Measurements from ENCODE around the gene VSNL1. TPM values are rescaled to one million over a fixed set of nuclear protein-coding genes. Genes with fewer than 3 reads are reported as not detected.

VSNL1 gene
- total RNA-seq, result 0.29 and 0.36 TPM in 2 replicates

DNA sequence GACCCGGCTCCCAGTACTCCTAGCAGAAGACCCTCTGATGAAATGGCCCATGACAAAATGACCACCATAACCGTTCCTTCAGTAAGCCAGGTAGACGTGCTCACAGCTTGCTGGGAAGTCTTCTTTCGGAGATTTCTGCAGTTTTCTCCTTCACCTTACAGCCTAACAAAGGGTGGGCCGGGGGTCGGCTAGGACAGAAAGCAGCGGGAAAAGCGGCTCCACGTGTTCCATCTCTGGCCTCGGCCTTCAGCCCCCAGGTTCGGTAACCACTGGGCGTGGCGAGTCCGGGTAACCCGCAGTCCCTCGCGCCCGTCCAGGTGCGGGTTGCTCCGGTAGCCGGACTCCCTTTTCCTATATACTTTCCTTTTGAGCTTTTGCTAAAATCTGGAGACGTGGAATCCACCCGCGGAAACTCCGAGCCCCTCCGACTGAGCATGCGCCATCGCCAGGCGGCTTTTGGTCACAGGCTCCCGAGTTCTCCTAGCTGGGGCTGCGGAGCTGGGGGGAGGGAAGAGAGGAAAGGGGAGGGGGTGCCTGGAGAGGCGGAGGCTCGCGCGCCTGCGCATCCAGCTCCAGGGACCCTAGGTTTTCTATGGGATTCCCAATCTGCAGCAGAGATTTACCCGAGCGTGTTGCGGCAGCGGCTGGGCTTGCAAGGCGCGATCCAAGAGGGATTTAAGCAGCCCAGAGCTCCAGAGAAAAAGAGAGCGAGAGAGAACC is at the start of gene VSNL1:
VSNL1 (plus strand) TSS at position 604 of the 720 bp plus-strand sequence. CDS start 51,379 bp downstream, outside the sequence.
- Histone ChIP-seq H2AFZ (ENCODE audit: low read length) (peak within 1 kb of the TSS; percentile 70), H3K4me1 (ENCODE audit: insufficient read depth, low read length) (peaks cover 5% of the 10 kb centered on the region), H4K20me1 (ENCODE audit: insufficient read depth, low read length) (no peaks in the 10 kb centered on the region), H3K4me3 (ENCODE audit: insufficient read depth, low read length) (peak within 1 kb of the TSS; percentile 67), H3K79me2 (ENCODE audit: insufficient read depth, low read length) (no peaks in the 10 kb centered on the region), H3K27me3 (ENCODE audit: insufficient read depth, low read length) (peaks cover 55% of the 10 kb centered on the region), H3K4me2 (ENCODE audit: insufficient read depth, low read length) (peak within 1 kb of the TSS; percentile 88), H3K27ac (ENCODE audit: low read depth, low read length) (no peak within 1 kb of the TSS), H3K36me3 (ENCODE audit: insufficient read depth, low read length) (no peaks in the 10 kb centered on the region), H3K9me3 (ENCODE audit: low read depth, low read length) (no peaks in the 10 kb centered on the region)
- TF ChIP-seq, protein P1, sequence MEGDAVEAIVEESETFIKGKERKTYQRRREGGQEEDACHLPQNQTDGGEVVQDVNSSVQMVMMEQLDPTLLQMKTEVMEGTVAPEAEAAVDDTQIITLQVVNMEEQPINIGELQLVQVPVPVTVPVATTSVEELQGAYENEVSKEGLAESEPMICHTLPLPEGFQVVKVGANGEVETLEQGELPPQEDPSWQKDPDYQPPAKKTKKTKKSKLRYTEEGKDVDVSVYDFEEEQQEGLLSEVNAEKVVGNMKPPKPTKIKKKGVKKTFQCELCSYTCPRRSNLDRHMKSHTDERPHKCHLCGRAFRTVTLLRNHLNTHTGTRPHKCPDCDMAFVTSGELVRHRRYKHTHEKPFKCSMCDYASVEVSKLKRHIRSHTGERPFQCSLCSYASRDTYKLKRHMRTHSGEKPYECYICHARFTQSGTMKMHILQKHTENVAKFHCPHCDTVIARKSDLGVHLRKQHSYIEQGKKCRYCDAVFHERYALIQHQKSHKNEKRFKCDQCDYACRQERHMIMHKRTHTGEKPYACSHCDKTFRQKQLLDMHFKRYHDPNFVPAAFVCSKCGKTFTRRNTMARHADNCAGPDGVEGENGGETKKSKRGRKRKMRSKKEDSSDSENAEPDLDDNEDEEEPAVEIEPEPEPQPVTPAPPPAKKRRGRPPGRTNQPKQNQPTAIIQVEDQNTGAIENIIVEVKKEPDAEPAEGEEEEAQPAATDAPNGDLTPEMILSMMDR (IDR thresholded peaks at IDR 0.05; ENCODE audit: extremely low read depth, low read depth, low read length), result no peak
- DNase-seq (ENCODE audit: insufficient read length, low spot score, missing footprints), result peak; percentile 67

DNA sequence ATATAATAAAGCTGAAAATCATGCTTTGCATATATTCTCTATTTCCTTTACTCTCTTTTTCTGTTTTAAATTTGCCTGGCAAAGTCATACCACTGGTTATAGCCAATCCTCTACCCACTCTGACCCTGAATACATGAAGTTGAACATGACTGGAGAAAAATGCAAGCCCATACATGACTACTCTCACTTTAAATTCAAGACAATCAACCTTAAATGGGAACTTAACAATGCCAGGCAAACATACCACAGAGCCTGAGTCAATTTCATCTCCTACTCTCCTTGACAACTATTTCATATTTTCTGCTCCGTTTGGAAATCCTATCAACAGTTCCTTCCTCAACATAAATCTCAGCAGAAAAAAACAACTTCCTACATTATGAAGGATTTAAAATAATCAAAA is 44.9 kb upstream of the VSNL1 start:
- no peak overlapping the region for H2AFZ ChIP-seq (ENCODE audit: low read length)
- DNase-seq (ENCODE audit: insufficient read length, low spot score, missing footprints), result no peak
- H3K36me3 ChIP-seq (ENCODE audit: insufficient read depth, low read length), result no peaks in the 10 kb centered on the region
- no peak overlapping the region for H3K4me2 ChIP-seq (ENCODE audit: insufficient read depth, low read length)
- no peaks in the 10 kb centered on the region for H3K27me3 ChIP-seq (ENCODE audit: insufficient read depth, low read length)
- no peak overlapping the region for H3K4me3 ChIP-seq (ENCODE audit: insufficient read depth, low read length)
- H3K4me1 ChIP-seq (ENCODE audit: insufficient read depth, low read length), result no peaks in the 10 kb centered on the region
- H4K20me1 ChIP-seq (ENCODE audit: insufficient read depth, low read length), result no peaks in the 10 kb centered on the region
- H3K9me3 ChIP-seq (ENCODE audit: low read depth, low read length), result no peaks in the 10 kb centered on the region
- H3K27ac ChIP-seq (ENCODE audit: low read depth, low read length), result no peak overlapping the region
- H3K79me2 ChIP-seq (ENCODE audit: insufficient read depth, low read length), result no peaks in the 10 kb centered on the region
- TF ChIP-seq, protein P1 (IDR thresholded peaks at IDR 0.05; ENCODE audit: extremely low read depth, low read depth, low read length), result no peak

DNA sequence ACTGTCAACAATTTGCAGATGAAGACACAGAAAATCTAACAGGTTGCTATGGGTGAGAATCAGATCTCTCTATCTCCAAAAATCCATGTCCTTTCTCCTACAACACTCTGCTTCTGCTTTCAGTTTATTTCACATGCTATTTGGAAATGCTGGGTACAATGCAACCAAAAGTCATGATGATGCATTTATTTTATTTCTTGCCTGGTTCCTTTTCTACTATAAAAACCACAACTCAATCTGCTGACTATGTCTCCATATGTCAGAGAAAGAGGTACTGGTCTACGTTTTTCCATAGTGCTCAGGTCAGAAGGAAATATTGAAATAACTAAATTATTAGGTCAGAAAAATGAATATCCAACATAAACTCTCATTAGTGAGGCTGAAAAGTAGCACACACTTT is 42.8 kb upstream of the VSNL1 start:
- H3K4me3 ChIP-seq (ENCODE audit: insufficient read depth, low read length), result no peak overlapping the region

More for the DNA sequence above, 42.8 kb upstream of the VSNL1 start:
- Histone ChIP-seq H3K36me3 (ENCODE audit: insufficient read depth, low read length) (no peaks in the 10 kb centered on the region), H3K4me2 (ENCODE audit: insufficient read depth, low read length) (no peak overlapping the region), H2AFZ (ENCODE audit: low read length) (no peak overlapping the region), H3K27me3 (ENCODE audit: insufficient read depth, low read length) (no peaks in the 10 kb centered on the region), H4K20me1 (ENCODE audit: insufficient read depth, low read length) (no peaks in the 10 kb centered on the region), H3K27ac (ENCODE audit: low read depth, low read length) (no peak overlapping the region), H3K9me3 (ENCODE audit: low read depth, low read length) (no peaks in the 10 kb centered on the region), H3K4me1 (ENCODE audit: insufficient read depth, low read length) (no peaks in the 10 kb centered on the region), H3K79me2 (ENCODE audit: insufficient read depth, low read length) (no peaks in the 10 kb centered on the region)
- TF ChIP-seq, protein P1 (IDR thresholded peaks at IDR 0.05; ENCODE audit: extremely low read depth, low read depth, low read length), result no peak
- DNase-seq (ENCODE audit: insufficient read length, low spot score, missing footprints), result no peak

Data from osteoblast (primary cell).